Measurements from ENCODE around the gene FGF19.
"Not testable (repeated sequence)": the region's sequence is repeated elsewhere in the genome, so short reads cannot be mapped to it uniquely, and the experiment has no call there.

The FGF19 gene

GRCh38 chr11:69695581-69695980 lies 8.2 kb downstream of the FGF19 start:
- no peak for DNase-seq

GRCh38 chr11:69694781-69695180 lies 9.0 kb downstream of the FGF19 start:
- no peak for DNase-seq

DNA sequence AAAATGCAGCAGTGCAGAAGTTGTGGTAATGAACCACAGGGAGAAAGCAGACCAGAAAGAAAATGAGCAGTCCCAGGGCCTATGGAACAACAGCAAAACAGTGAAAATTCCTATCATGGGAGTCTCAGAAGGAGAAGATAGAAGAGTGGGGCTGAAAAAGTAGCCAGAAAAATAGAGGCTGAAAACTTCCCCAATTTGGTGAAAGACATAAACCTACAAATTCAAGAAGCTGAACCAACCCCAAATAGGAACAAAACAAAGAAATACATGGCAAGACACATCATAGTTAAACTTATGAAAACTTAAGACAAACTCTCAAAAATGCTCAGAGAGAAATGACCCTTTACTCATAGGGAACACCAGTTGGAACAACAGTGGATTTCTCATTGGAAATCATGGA lies 11.4 kb downstream of the FGF19 start:
- DNase-seq = no peak

GRCh38 chr11:69691463-69691862 lies 12.4 kb downstream of the FGF19 start:
- DNase-seq = no peak

GRCh38 chr11:69689484-69690319 lies 14.1 kb downstream of the FGF19 start:
- no peak for DNase-seq

DNA sequence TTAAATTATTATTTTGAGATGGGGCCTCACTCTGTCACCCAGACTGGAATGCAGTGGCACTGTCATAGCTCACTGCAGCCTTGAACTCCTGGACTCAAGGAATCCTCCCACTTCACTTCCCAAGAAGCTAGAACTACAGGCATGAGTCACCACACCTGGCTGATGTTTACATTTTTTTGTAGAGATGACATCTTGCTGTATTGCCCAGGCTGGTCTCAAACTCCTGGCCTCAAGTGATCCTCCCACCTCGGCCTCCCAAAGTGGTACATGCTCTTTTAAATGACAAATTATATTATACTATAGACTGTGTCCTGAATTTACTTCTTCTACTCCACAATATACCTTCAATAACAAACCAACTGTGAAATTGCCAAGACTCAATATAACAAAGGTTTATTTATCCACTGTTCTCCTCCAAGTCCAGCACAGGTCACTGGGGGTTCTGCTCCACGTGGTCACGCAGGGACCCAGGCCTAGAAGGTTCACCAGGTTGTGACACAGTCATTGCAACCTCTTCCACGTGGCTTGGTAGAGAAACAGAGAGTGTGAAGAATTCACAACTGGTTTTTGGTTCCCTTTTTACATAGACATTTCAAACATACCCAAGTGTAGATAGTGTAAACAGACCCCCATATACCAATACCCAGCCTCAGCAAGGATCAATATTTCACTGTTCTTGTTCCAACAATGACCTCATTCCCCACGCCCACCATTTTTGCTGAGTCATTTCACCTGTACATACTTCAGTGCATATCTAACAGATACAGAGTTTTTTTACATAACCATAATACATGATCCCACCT lies 15.7 kb downstream of the FGF19 start:
- DNase-seq = not testable (repeated sequence)

DNA sequence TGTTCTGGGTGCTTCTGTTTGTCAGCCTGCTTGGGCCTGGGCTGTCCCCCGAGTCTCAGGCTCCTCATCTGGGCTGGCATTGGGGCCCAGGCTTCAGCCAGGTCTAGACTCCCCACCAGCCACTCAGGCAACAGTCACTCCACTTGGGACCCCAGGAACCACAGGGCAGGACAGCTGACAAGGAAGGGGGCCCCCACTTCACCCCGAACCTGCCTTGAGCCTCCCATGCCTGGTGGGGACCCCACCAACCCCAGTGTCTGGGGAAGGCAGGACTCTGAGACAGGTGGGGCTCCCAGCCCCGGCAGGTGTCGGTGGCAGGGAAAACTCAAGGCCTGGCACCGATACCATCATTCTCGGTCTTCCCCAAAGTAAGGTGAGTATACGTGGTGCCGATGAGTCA lies 17.0 kb downstream of the FGF19 start:
- no peak for DNase-seq

GRCh38 chr11:69686452-69686851 lies 17.4 kb downstream of the FGF19 start:
- no peak for DNase-seq

GRCh38 chr11:69685348-69685747 lies 18.5 kb downstream of the FGF19 start:
- DNase-seq = no peak

- no peak for DNase-seq
These were observed 19.2 kb downstream of the FGF19 start for GRCh38 chr11:69684651-69685050.

- no peak for DNase-seq
These were observed 20.0 kb downstream of the FGF19 start for GRCh38 chr11:69683764-69684333.

GRCh38 chr11:69682681-69683326 lies 21.0 kb downstream of the FGF19 start:
- no peak for DNase-seq

GRCh38 chr11:69682221-69682620 lies 21.6 kb downstream of the FGF19 start:
- no peak for DNase-seq

DNA sequence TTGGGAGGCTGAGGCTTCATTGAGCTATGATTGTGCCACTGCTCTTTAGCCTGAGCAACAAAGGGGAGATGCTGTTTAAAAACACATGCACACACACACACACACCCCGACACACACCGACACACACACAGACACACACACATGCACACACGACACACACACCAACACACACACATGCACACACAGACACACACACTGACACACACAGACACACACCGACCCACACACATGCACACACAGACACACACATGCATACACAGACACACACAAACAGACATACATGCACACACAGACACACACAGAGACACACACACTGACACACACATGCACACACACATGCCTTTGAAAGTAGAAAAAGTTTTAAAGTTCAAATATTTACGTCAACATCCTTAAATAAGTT lies 23.1 kb downstream of the FGF19 start:
- no peak for DNase-seq

- DNase-seq = no peak
These were observed 26.1 kb downstream of the FGF19 start for GRCh38 chr11:69677749-69678148.

GRCh38 chr11:69674886-69675714 lies 28.7 kb downstream of the FGF19 start, which contains the start of gene LTO1:
Gene LTO1, minus strand, starts transcription at chr11:69675353. Its CDS starts 114 bp downstream, at chr11:69675239.
- DNase-seq = peak; percentile 91 to 92

DNA sequence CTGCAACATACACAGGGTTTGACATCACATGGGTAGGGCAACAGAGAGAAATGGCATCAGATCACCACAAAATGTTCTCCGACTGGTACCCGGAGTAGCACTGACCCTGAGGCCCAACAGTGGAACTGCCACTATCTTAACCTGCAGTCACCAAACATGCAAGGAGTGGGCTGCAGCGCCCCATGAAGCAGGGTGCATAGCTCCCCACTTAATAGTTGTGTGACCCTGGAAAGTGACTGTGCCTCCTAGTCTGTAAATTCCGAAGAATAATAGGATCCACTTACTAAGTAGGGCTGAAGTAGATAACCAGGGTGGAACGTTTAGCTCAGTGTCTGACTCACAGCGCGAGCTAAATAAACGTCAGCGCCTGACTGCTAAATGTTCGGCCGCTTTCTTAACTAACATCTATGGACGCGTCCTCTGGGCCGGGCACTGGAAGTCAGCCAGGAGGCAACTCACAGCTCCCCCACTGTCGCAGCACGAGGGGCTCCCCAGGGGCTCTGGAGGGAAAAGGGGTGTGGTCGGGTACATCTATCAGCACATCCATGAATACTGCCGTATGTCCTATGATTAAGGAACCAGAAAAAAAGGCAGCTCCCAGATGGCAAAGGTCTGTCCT lies 29.4 kb downstream of the FGF19 start:
- DNase-seq = peak; percentile 15 to 25

- no peak for DNase-seq
These were observed 31.9 kb downstream of the FGF19 start for GRCh38 chr11:69671734-69672465.

DNA sequence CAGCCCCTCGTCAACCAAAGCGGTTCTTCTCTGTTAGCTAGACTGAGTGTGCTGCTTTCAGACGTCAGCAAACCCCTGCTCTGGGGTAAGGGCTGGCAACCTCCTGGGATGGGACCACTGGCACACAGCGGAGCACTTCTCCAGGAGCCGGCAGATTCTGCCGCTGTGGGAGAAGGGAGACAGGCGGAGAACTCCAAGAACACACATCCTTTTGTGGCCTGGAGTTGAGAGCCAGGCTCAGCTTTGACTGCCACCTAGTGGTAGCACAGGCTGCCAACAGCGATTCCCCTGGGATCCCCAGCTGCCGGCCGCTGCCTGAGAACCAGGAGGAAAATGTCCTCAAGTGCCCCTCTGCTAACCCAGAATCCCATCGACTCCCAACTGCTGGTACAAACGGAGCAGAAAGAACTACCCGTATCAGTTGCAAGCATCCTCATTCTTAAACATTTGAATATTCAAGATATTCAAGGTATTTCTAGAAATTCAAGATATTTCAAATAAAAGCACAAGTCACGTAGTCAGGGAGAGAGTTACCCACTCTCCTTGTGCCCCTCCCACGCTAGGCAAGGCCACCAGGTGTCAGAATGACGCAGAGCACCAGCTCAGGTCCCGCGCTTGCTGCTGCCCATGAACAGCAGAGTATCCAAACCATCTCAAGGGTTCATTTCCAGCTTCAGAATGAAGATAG lies 33.5 kb downstream of the FGF19 start:
- DNase-seq = peak; percentile 44

DNA sequence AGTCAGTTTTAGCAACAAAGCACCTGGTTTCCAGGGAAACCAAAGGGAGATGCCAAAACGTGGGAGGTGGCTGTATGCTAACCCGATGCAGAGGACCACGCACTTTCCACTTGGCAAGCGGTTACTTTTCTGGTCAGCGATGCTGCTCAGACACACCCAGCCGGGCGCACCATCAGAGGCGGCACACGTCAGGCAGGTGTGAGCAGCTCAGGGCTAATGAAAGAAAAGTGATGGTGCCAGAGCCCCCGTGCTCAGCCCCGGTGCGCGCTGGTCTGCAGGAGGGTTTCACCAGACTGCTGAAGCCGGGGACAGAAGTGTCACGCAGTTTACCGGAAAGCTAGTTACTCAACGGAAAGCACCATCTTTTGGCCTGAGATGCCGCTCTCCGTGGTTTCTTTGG lies 34.3 kb downstream of the FGF19 start:
- DNase-seq = no peak

Data from activated CD4-positive, alpha-beta T cell treated with anti-CD3 and anti-CD28 coated beads, Interleukin-2, amount 50 U/mL, for 4 hours (primary cell).